Activated CD8-positive, alpha-beta T cell treated with anti-CD3 and anti-CD28 coated beads, Interleukin-2, amount 10 ng/mL, durations not matched to agents 7 days and 5 days (primary cell): ENCODE data around the gene SLC36A2. TPM values are rescaled to one million over a fixed set of nuclear protein-coding genes. Genes with fewer than 3 reads are reported as not detected.

Source experiments
- ATAC-seq: fragments of 150-1000 bp; cut with Tn5 transposase; one replicate; pipeline ENCODE4 v1.10.0; 2021; ENCODE audit warnings: moderate library complexity
- CTCF ChIA-PET: fragments of 350-600 bp; sonication (Branson Sonifier 250); formaldehyde crosslinking; loops from one replicate; lab custom pipeline; 2021; ENCODE audit warnings: antibody characterized with exemption; lab: Charles Lee
- POLR2A ChIA-PET: fragments of 350-600 bp; sonication (Branson Sonifier 250); formaldehyde crosslinking; loops from one replicate; lab custom pipeline; 2021; ENCODE audit warnings: antibody characterized with exemption; lab: Charles Lee
- DNase-seq: peaks from one replicate; pipeline ENCODE4 v3.0.0-alpha.2; 2020
- H3K27ac Mint-ChIP-seq: one replicate; pipeline ENCODE4 v1.8.0; 2021; ENCODE audit warnings: mild to moderate bottlenecking, mixed read lengths
- H3K27me3 Mint-ChIP-seq: one replicate; pipeline ENCODE4 v1.8.0; 2021; ENCODE audit warnings: low read depth, mixed read lengths
- H3K36me3 Mint-ChIP-seq: one replicate; pipeline ENCODE4 v1.8.0; 2021; ENCODE audit warnings: low read depth, mixed read lengths
- H3K4me1 Mint-ChIP-seq: one replicate; pipeline ENCODE4 v1.8.0; 2021; ENCODE audit warnings: low read depth, mixed read lengths
- H3K4me3 Mint-ChIP-seq: one replicate; pipeline ENCODE4 v1.8.0; 2021; ENCODE audit warnings: mild to moderate bottlenecking, mixed read lengths
- H3K9me3 Mint-ChIP-seq: one replicate; pipeline ENCODE4 v1.8.0; 2022; ENCODE audit warnings: mixed read lengths; ENCODE audit not compliant: insufficient read depth
- total RNA-seq, 2 experiments: library from RNA; stranded (reverse); gene quantifications; one replicate each; pipeline ENCODE4 v1.2.3, GENCODE V29; 2021

The SLC36A2 gene
- total RNA-seq, 2 experiments from 2014 or later: not detected

DNA sequence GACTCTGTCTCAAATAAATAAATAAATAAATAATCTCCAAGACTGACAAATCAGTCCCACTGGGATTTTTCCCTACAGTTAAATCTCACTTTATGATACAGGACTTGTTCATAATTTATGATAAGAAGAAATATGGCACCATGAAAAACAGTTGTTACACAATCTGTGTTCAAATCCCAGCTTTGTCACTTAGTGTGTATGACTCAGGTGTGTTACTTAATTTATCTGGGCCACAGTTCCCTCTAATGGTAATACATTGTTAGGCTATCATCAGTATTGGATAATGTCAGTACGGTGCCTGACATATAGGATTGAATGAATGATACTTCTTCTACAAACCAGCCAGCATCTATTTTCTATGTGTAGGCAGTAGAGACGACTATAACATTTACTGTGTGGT, 66.9 kb downstream of the SLC36A2 start:
- Mint-ChIP-seq H3K27ac (no peak overlapping the region), H3K4me3 (no peak overlapping the region), H3K4me1 (no peaks in the 10 kb centered on the region), H3K9me3 (no peaks in the 10 kb centered on the region), H3K27me3 (peaks cover 2% of the 10 kb centered on the region), H3K36me3 (no peaks in the 10 kb centered on the region)
- ChIA-PET POLR2A (no interaction called here), CTCF (interaction anchor here (1.1 to 1.3 kb wide), 2 partner anchors 36 to 115 kb away, joined by 3 to 6 read pairs; no protein-coding TSS in a partner anchor)
- DNase-seq: no peak
- no peak for ATAC-seq

DNA sequence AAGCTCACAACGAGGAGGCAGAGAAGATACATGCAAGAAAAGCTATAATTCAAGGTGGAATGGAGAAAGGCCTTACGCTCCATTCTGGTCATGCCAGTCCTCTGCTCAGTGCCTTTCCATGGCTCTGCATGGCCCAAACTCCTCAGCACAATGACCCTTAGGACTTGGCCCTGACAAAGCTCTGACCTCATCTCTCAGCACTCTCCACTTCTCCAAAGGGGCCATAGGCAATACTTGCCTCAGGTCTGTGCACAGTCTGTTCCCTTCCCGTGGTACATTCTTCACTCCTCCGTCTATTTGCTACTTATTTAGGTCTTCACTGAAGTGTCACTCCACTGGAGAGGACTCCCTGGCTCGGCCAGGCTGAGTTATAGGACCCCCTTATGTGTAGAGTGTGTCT, 68.5 kb downstream of the SLC36A2 start:
- ATAC-seq: no peak
- Mint-ChIP-seq H3K4me1 (no peaks in the 10 kb centered on the region), H3K27ac (no peak overlapping the region), H3K9me3 (no peaks in the 10 kb centered on the region), H3K27me3 (peaks cover 5% of the 10 kb centered on the region), H3K36me3 (no peaks in the 10 kb centered on the region), H3K4me3 (no peak overlapping the region)
- ChIA-PET CTCF (interaction anchor here (0.8 kb wide), 1 partner anchor 37 kb away, joined by 3 read pairs; no protein-coding TSS in a partner anchor), POLR2A (no interaction called here)
- no peak for DNase-seq

DNA sequence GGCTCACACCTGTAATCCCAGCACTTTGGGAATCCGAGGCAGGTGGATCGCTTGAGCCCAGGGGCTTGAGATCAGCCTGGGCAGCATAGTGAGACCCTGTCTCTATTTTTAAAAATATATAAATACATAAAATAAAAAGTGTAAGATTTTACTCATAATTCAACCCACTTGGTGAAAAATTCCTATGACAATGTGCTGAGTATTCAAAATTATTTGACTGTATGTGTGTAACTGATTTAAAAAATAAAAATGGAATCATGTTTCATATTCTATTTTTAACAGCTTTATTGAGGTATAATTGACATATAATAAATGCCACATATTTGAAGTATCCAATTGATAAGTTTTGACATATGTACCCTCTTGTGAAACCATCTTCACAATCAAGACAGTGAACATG, 71.6 kb downstream of the SLC36A2 start:
- Mint-ChIP-seq H3K36me3 (no peaks in the 10 kb centered on the region), H3K4me1 (no peaks in the 10 kb centered on the region), H3K27me3 (peaks cover 5% of the 10 kb centered on the region), H3K27ac (no peak overlapping the region), H3K9me3 (no peaks in the 10 kb centered on the region), H3K4me3 (no peak overlapping the region)
- no peak for ATAC-seq
- ChIA-PET CTCF (interaction anchor here (1.0 kb wide), 2 partner anchors 9 to 40 kb away, joined by 3 to 4 read pairs; no protein-coding TSS in a partner anchor), POLR2A (no interaction called here)
- no peak for DNase-seq

DNA sequence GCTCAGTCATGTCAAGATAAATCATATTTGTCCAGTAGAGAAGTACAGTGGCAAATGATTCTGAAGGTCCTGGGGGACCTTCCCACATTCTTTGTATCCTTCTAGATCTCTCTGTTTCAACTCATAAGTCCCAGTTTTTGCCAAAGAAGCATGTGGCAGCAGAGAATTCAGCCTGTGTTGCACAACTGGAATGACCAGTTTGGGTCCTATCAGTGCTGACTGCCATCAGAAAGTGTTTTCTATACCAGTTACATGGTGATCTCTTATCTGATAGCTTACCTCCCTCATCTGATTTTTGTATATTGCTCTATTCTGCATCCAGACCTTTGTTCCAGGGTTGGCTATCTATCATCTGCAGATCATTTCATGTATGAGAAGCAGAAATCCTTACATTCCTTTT, 72.7 kb downstream of the SLC36A2 start:
- Mint-ChIP-seq H3K4me3 (no peak overlapping the region), H3K27me3 (peaks cover 5% of the 10 kb centered on the region), H3K27ac (no peak overlapping the region), H3K36me3 (no peaks in the 10 kb centered on the region), H3K9me3 (no peaks in the 10 kb centered on the region), H3K4me1 (no peaks in the 10 kb centered on the region)
- ChIA-PET CTCF (interaction anchor here (0.6 to 1.4 kb wide), 4 partner anchors 8 to 159 kb away, joined by 3 to 5 read pairs (median 4); no protein-coding TSS in a partner anchor), POLR2A (no interaction called here)
- no peak for ATAC-seq
- no peak for DNase-seq

DNA sequence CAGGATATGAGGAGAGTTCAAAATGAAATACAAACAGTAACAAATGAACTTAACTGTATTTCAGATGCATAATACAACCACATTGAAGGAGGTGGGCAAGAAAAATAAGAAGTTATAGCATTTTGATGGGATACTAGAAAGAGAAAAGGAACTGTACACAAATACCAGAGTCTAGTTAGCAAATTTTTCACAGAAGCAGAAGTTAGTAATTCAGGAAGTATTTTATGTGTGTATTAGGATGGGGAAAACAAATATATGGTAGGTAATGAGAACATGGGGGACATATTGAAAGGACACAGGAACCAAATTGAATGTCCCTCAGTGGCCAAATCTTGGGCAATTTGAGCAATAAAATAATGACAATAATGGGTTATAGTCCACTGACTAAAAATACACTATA, 76.0 kb downstream of the SLC36A2 start:
- Mint-ChIP-seq H3K9me3 (no peaks in the 10 kb centered on the region), H3K27me3 (peaks cover 5% of the 10 kb centered on the region), H3K4me1 (no peaks in the 10 kb centered on the region), H3K27ac (no peak overlapping the region), H3K4me3 (no peak overlapping the region), H3K36me3 (peaks cover 13% of the 10 kb centered on the region)
- no peak for ATAC-seq
- no peak for DNase-seq
- ChIA-PET POLR2A (no interaction called here), CTCF (interaction anchor here (1.0 kb wide), 1 partner anchor 14 kb away, joined by 3 read pairs; no protein-coding TSS in a partner anchor)

DNA sequence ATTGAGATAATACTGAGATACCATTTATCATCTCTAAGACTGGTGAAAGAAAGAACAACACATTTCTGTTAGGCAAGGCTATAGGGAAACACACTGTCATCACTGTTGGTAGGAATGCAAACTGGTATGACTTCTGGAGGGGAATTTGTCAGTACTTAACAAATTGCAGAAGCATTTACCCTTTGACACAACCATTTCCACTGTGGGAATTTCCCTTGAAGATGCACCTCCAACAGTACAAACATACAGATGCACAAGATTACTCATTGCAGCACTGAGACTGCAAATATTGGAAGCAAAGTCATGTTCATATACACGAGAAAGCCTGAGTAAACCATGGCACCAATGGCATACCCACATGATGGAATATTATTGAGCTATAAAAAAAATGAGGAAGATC, 76.8 kb downstream of the SLC36A2 start:
- Mint-ChIP-seq H3K27ac (no peak overlapping the region), H3K4me1 (no peaks in the 10 kb centered on the region), H3K9me3 (no peaks in the 10 kb centered on the region), H3K27me3 (peaks cover 3% of the 10 kb centered on the region), H3K4me3 (no peak overlapping the region), H3K36me3 (peaks cover 13% of the 10 kb centered on the region)
- ChIA-PET CTCF (interaction anchor here (1.0 kb wide), 1 partner anchor 14 kb away, joined by 3 read pairs; no protein-coding TSS in a partner anchor), POLR2A (no interaction called here)
- DNase-seq: no peak
- ATAC-seq: no peak

DNA sequence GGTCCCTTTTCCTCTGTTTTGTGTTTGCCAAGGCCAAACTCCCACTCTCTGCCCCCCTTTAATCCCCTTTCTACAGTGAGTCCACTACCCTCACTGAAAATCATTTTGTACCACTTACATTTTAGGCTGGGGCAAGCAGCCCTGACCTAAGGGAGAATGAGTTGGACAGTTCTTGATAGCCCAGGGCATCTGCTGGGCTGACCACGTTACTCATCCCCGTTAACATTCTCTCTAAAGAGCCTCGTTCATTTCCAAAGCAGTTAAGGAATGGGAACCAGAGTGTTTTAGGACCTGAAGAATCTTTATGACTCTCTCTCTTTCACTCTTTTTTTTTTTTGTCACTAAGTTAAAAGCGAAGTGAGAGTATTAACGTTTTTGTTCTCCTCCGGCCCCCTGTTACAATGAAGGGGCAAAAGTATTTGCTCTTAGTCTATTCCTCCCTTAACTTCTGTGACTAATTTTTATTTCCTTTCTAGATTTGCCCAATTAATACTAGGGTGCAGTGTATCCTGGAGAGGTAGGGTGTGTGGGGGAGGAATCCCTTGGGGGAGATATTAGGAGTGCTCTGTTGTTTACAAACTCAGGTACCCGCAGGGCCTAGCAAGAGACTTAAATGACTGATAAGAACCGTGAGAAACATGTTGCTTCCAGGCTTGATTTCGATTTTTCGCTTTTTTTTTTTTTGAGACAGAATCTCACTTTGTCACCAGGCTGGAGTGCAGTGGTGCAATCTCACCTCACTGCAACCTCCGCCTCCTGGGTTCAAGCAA, 79.7 kb downstream of the SLC36A2 start:
- no peaks in the 10 kb centered on the region for H3K27me3 Mint-ChIP-seq
- H3K4me1 Mint-ChIP-seq: no peaks in the 10 kb centered on the region
- DNase-seq: no peak
- POLR2A ChIA-PET: no interaction called here
- no peak overlapping the region for H3K27ac Mint-ChIP-seq
- H3K9me3 Mint-ChIP-seq: no peaks in the 10 kb centered on the region
- CTCF ChIA-PET: no interaction called here
- H3K4me3 Mint-ChIP-seq: no peak overlapping the region
- peaks cover 13% of the 10 kb centered on the region for H3K36me3 Mint-ChIP-seq
- ATAC-seq: no peak

Other genes with a start within 250 kb of the SLC36A2 start
- gene ANXA6, start 189.8 kb downstream of the SLC36A2 start, total RNA-seq: 100 to 1,000 TPM; 481 to 495 TPM
- 10 to 100 TPM; 87.6 to 92.7 TPM for gene CCDC69, start 123.5 kb downstream of the SLC36A2 start, total RNA-seq
- gene GM2A, start 94.4 kb downstream of the SLC36A2 start, total RNA-seq: 10 to 100 TPM; 19.5 to 19.6 TPM
- gene SLC36A3, start 43.8 kb downstream of the SLC36A2 start, total RNA-seq: not detected
- gene SLC36A1, start 100.0 kb upstream of the SLC36A2 start, total RNA-seq: 1 to 10 TPM; 6.6 to 7.7 TPM
- gene FAT2, start 243.8 kb upstream of the SLC36A2 start, total RNA-seq: not detected